Ascending aorta (tissue), 2 donors: Measurements from ENCODE around the gene RAP1GAP2. TPM values are rescaled to one million over a fixed set of nuclear protein-coding genes. Genes with fewer than 3 reads are reported as not detected.
A peak's percentile ranks its signal among the peaks of the same experiment; 100 is the strongest.

Source experiments
- DNase-seq, 2 donors: peaks; one replicate each; pipeline ENCODE4 v3.0.0-alpha.2; 2019; ENCODE audit warnings: low spot score in 2 of 2
- H3K27ac ChIP-seq, 2 donors: fragments of 200-600 bp; sonication (generic); one replicate each; pipeline ENCODE4 v1.5.1; 2016 to 2017; ENCODE audit warnings: mild to moderate bottlenecking in 1 of 2
- H3K27me3 ChIP-seq: fragments of 200-600 bp; sonication (generic); one replicate; pipeline ENCODE4 v1.5.1; 2017
- H3K36me3 ChIP-seq, 2 donors: fragments of 200-600 bp; sonication (generic); one replicate each; pipeline ENCODE4 v1.5.1; 2016
- H3K4me1 ChIP-seq, 2 donors: fragments of 200-600 bp; sonication (generic); one replicate each; pipeline ENCODE4 v1.5.1; 2016 to 2017; ENCODE audit warnings: mild to moderate bottlenecking in 1 of 2
- H3K4me3 ChIP-seq, 2 donors: fragments of 200-600 bp; sonication (generic); one replicate each; pipeline ENCODE4 v1.5.1; 2016 to 2017; ENCODE audit warnings: mild to moderate bottlenecking in 1 of 2
- H3K9me3 ChIP-seq, 2 donors: fragments of 200-600 bp; sonication (generic); one replicate each; pipeline ENCODE4 v1.5.1; 2016
- intact Hi-C: fragments of 100-400 bp; cut with DNase I; formaldehyde crosslinking; loops from one replicate; pipeline ENCODE4 v1.15.1; 2023
- total RNA-seq: library from RNA; depleted of rRNA; stranded (reverse); fragments of >200 nt; gene quantifications from one replicate; pipeline ENCODE4 v1.1.0, GENCODE V29; 2016
- TF ChIP-seq, protein P1 (sequence below), 3 experiments: fragments of 200-600 bp in 2 of 3; fragments of 450-650 bp in 1 of 3; sonication (generic) in 2 of 3; IDR thresholded peaks; one replicate each; pipeline ENCODE4 v1.5.1; 2016 to 2019; ENCODE audit warnings: antibody characterized with exemption in 3 of 3, mild to moderate bottlenecking in 1 of 3, moderate library complexity in 1 of 3

Gene RAP1GAP2
- total RNA-seq, 1 donor from 2014 or later = 1.6 TPM

DNA sequence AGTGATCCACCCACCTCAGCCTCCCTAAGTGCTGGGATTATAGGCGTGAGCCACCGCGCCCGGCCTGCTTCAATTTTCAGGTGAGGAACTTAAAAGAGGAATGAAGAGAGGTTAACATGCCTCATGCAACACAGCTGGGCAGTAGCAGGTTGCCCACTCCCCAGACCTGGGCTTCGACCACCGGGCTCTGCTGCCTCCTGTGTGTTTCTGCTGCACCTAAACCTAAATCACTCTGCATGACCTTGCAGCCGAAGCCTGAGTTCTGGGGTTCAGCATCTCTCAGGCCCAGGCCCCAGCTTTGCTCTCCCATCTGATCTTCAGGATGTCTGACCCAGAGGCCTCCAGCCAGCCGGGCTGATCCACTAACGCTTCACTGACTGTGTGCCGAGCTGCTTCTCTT, 154.6 kb downstream of the RAP1GAP2 start:
- Histone ChIP-seq H3K27me3 (no peaks in the 10 kb centered on the region), H3K4me3 (no peak overlapping the region), H3K4me1 (no peaks in the 10 kb centered on the region), H3K36me3 (no peaks in the 10 kb centered on the region), H3K27ac (no peak overlapping the region), H3K9me3 (no peaks in the 10 kb centered on the region)
- TF ChIP-seq, protein P1, sequence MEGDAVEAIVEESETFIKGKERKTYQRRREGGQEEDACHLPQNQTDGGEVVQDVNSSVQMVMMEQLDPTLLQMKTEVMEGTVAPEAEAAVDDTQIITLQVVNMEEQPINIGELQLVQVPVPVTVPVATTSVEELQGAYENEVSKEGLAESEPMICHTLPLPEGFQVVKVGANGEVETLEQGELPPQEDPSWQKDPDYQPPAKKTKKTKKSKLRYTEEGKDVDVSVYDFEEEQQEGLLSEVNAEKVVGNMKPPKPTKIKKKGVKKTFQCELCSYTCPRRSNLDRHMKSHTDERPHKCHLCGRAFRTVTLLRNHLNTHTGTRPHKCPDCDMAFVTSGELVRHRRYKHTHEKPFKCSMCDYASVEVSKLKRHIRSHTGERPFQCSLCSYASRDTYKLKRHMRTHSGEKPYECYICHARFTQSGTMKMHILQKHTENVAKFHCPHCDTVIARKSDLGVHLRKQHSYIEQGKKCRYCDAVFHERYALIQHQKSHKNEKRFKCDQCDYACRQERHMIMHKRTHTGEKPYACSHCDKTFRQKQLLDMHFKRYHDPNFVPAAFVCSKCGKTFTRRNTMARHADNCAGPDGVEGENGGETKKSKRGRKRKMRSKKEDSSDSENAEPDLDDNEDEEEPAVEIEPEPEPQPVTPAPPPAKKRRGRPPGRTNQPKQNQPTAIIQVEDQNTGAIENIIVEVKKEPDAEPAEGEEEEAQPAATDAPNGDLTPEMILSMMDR (IDR thresholded peaks at IDR 0.05) = no peak
- intact Hi-C loops = no loop called here
- no peak for DNase-seq

DNA sequence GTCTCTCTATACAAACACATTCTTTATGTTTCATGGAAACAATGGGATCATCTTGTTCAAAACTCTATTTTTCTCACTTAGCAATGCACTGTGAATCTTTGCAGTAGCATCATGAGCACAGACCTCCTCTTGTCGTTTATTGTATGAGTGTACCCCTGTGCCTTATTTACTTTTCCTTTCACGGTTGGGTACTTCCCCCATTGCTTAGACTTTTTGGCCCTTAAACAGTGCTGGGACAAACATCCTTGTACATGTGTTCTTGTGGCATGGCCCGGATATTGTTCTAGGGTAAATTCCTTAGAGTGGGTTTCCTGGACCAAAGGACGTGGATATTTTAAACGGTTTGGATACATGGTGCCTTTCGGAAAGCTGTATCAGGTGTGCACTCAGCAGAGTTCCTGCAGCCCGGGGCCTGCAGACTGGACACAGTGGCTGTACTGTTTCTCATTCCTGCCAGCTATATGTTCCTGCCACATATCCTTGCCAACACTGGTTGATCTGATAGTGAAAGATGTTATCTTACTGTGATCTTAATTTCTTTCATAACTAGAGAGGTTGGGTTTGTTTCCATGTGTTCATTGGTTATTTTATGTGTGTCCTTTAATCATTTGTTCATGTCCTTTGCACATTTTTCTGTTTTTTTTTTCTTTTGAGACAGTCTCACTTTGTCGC, 156.1 kb downstream of the RAP1GAP2 start:
- TF ChIP-seq, protein P1 (IDR thresholded peaks at IDR 0.05) = no peak

DNA sequence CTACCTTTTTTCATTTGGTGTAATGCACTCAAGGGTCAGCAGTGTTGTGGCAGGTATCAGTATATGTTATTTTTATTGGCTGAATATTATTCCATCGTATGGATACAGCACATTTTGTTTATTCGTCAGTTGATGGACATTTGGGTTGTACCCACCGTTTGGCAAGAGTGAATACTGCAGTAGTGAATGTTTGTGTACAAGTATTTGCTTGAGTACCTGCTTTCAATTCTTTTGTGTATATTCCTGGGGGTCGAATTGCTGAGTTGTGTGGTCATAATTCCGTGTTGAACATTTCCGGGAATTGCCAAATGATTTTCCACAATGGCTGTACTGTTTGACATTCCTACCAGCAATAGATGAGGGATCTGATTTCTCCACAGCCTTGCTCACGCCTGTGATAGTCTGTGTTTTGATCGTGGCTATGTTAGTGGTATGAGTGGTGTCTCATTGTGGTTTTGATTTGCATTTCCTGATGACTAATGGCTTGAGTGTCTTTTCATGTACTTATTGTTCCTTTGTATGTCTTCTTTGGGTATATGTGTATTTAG, 158.7 kb downstream of the RAP1GAP2 start:
- peak in 1 of 2 donors; percentile 15 for DNase-seq
- no peaks in the 10 kb centered on the region for H3K27me3 ChIP-seq
- no peak overlapping the region for H3K27ac ChIP-seq
- no peaks in the 10 kb centered on the region for H3K4me1 ChIP-seq
- H3K4me3 ChIP-seq = no peak overlapping the region
- TF ChIP-seq, protein P1 (IDR thresholded peaks at IDR 0.05) = no peak
- H3K9me3 ChIP-seq = no peaks in the 10 kb centered on the region
- intact Hi-C loops = no loop called here
- H3K36me3 ChIP-seq = no peaks in the 10 kb centered on the region

More for the DNA sequence above, 156.1 kb downstream of the RAP1GAP2 start:
- no peak overlapping the region for H3K4me3 ChIP-seq
- no peaks in the 10 kb centered on the region for H3K36me3 ChIP-seq
- DNase-seq = no peak
- no peak overlapping the region for H3K27ac ChIP-seq
- no peaks in the 10 kb centered on the region for H3K9me3 ChIP-seq
- H3K4me1 ChIP-seq = no peaks in the 10 kb centered on the region
- no peaks in the 10 kb centered on the region for H3K27me3 ChIP-seq
- intact Hi-C loops = no loop called here

DNA sequence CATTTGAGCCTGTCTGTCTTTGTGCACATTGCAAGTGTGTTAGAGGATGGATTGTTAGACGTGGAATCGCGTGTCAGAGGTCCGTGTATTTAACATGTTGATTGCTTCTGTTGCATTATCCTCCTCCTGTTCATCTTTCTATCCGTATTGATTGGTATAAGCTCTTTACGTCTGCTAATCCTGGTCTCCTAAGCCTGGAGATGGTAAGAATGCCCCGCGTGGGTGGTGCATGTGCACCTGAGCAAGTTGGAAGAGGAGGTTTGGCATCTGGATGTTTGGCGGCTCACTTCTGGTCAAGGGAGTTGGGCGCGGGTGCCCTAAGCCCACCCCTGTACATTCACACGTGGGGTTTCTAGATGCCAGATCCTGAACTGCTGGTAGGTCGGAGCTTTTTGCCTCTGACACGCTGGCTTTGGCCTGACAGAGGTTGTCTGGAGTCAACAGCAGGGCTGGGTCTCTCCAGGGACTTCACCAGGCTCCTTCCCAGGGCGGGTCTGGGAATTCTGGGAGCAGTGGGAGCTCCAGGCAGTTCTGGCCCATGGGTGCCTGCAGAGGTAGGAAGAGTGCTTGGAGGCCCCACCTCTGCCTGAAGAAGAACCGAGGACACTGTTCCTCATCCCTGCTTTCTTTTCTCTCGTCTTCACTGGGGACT, 159.8 kb downstream of the RAP1GAP2 start:
- Histone ChIP-seq H3K9me3 (no peaks in the 10 kb centered on the region), H3K27me3 (no peaks in the 10 kb centered on the region), H3K36me3 (no peaks in the 10 kb centered on the region), H3K27ac (no peak overlapping the region), H3K4me1 (no peaks in the 10 kb centered on the region), H3K4me3 (no peak overlapping the region)
- TF ChIP-seq, protein P1 (IDR thresholded peaks at IDR 0.05) = no peak
- peak in 1 of 2 donors; percentile 37 for DNase-seq
- intact Hi-C loops = no loop called here

DNA sequence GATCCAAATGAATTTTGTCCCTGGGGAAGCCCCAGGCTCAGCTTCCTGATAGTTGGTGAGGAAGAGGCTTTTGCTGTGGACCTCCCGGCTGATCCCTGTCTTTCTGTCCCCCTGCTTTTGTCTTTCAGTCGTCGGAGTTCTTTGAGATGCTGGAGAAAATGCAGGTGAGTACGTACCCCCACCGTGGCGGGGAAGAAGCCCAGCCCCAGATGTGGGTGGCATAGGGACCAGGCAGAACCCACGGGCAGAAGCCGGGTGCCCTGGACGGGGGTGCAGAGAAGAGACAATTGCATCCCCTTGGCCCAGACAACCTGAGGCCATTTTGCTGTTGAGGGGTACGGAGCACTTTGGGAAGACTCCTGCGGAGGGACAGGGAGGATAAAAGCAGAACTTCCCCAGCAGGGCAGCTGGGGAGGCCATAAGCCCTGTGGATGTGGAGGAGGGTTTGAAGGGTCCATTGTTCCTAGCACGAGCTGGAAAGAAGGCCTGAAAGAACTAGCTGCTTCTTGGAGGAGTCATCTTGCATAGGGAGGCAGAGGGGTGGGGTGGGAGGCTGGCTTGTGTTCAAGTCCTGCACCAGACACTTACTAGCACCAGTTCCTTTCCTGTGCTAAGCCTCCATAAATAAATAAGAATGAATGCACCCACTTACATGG, 161.5 kb downstream of the RAP1GAP2 start:
- Histone ChIP-seq H3K27me3 (no peaks in the 10 kb centered on the region), H3K9me3 (no peaks in the 10 kb centered on the region), H3K4me3 (no peak overlapping the region), H3K27ac (no peak overlapping the region), H3K4me1 (no peaks in the 10 kb centered on the region), H3K36me3 (no peaks in the 10 kb centered on the region)
- TF ChIP-seq, protein P1 (IDR thresholded peaks at IDR 0.05) = no peak
- intact Hi-C loops = no loop called here
- DNase-seq = peak in 1 of 2 donors; percentile 53
